ENCODE data around the gene PEX16. TPM values are rescaled to one million over a fixed set of nuclear protein-coding genes. Genes with fewer than 3 reads are reported as not detected.

PEX16 gene
- total and polyA plus RNA-seq, 11 donors = 10.4 to 22.8 (median 16.3) TPM

- Histone ChIP-seq H3K4me3 (no peak overlapping the region), H3K9me3 (no peaks in the 10 kb centered on the region), H3K27ac (no peak overlapping the region), H3K4me1 (peaks cover 0 to 11% (median 0%) of the 10 kb centered on the region in 12 donors), H3K27me3 (no peaks in the 10 kb centered on the region), H3K36me3 (peaks cover 0 to 100% (median 98%) of the 10 kb centered on the region in 9 donors)
- WGBS, 4 donors = 73 to 100% (median 90%) methylated on average over 1 of the region's 1 CpG
- DNase-seq (no peak), ATAC-seq (no peak)
- TF ChIP-seq POLR2A (IDR thresholded peaks at IDR 0.05) (no peak), CTCF (IDR thresholded peaks at IDR 0.05) (no peak)
- intact Hi-C loops (cut with DNase I) = no loop called here
Observed at GRCh38 chr11:45947885-45948284, 30.2 kb upstream of the PEX16 start.

GRCh38 chr11:45945397-45945999 is 27.8 kb upstream of the PEX16 start:
- Histone ChIP-seq H3K27me3 (no peaks in the 10 kb centered on the region), H3K27ac (peak overlapping the region in 4 of 12 donors; percentile 9 to 52 (median 24)), H3K4me1 (peaks cover 0 to 11% (median 0%) of the 10 kb centered on the region in 12 donors), H3K4me3 (no peak overlapping the region), H3K36me3 (peaks cover 0 to 100% (median 97%) of the 10 kb centered on the region in 9 donors), H3K9me3 (no peaks in the 10 kb centered on the region)
- intact Hi-C loops (cut with DNase I) = no loop called here
- WGBS, 4 donors = 59 to 74% (median 64%) methylated on average over 3 of the region's 3 CpGs
- ATAC-seq (peak in 3 of 4 donors; percentile 22 to 40 (median 32)), DNase-seq (no peak)
- no peak for TF ChIP-seq CTCF (IDR thresholded peaks at IDR 0.05)
- TF ChIP-seq POLR2A (IDR thresholded peaks at IDR 0.05) = no peak

GRCh38 chr11:45942381-45942780 is 24.7 kb upstream of the PEX16 start:
- no peaks in the 10 kb centered on the region for H3K27me3 ChIP-seq
- WGBS, 4 donors = 93 to 95% (median 94%) methylated on average over 4 of the region's 4 CpGs
- TF ChIP-seq POLR2A (IDR thresholded peaks at IDR 0.05) = no peak
- TF ChIP-seq CTCF (IDR thresholded peaks at IDR 0.05) = no peak
- intact Hi-C loops (cut with DNase I) = no loop called here
- H3K9me3 ChIP-seq = no peaks in the 10 kb centered on the region
- DNase-seq (no peak), ATAC-seq (no peak)
- no peak overlapping the region for H3K4me3 ChIP-seq
- peaks cover 0 to 11% (median 0%) of the 10 kb centered on the region in 12 donors for H3K4me1 ChIP-seq
- no peak overlapping the region for H3K27ac ChIP-seq
- peaks cover 0 to 91% (median 83%) of the 10 kb centered on the region in 9 donors for H3K36me3 ChIP-seq

- no peak for DNase-seq
- WGBS, 4 donors = 92 to 98% (median 97%) methylated on average over 4 of the region's 4 CpGs
- no peak for ATAC-seq
- H3K36me3 ChIP-seq = peaks cover 0 to 91% (median 83%) of the 10 kb centered on the region in 9 donors
- H3K9me3 ChIP-seq = no peaks in the 10 kb centered on the region
- intact Hi-C loops (cut with DNase I) = no loop called here
- no peak overlapping the region for H3K4me3 ChIP-seq
- H3K27ac ChIP-seq = no peak overlapping the region
- H3K27me3 ChIP-seq = no peaks in the 10 kb centered on the region
- peaks cover 0 to 11% (median 0%) of the 10 kb centered on the region in 12 donors for H3K4me1 ChIP-seq
- TF ChIP-seq CTCF (IDR thresholded peaks at IDR 0.05) (no peak), POLR2A (IDR thresholded peaks at IDR 0.05) (no peak)
Observed at GRCh38 chr11:45941285-45941684, 23.6 kb upstream of the PEX16 start.

Data from heart left ventricle (tissue), 16 donors.